Urinary bladder (tissue), 4 donors: ENCODE results near the gene TFF1. TPM values are rescaled to one million over a fixed set of nuclear protein-coding genes. Genes with fewer than 3 reads are reported as not detected.

Experiments
- DNase-seq: peaks from one replicate; pipeline ENCODE4 v3.0.0-alpha.2; 2015; ENCODE audit errors: extremely low spot score
- H3K27ac ChIP-seq: one replicate; pipeline ENCODE4 v1.5.1; 2013; ENCODE audit warnings: low read depth, mild to moderate bottlenecking, moderate library complexity
- H3K36me3 ChIP-seq: one replicate; pipeline ENCODE4 v1.6.1; 2013; ENCODE audit warnings: mild to moderate bottlenecking, moderate library complexity; ENCODE audit not compliant: insufficient read depth
- H3K4me1 ChIP-seq: one replicate; pipeline ENCODE4 v1.6.1; 2013; ENCODE audit warnings: mild to moderate bottlenecking, moderate library complexity; ENCODE audit not compliant: insufficient read depth
- H3K4me3 ChIP-seq: one replicate; pipeline ENCODE4 v1.5.1; 2013; ENCODE audit warnings: low read depth, low read length
- WGBS: extraction: QIAGEN DNeasy Blood & Tissue Kit; methylation state at CpG from one replicate; pipeline ENCODE4 v1.1.7; 2013; 5-methylcytosine and 5-hydroxymethylcytosine counted together
- polyA plus RNA-seq: library from polyadenylated mRNA; stranded (reverse); fragments of 200-250 nt; gene quantifications from one replicate; pipeline ENCODE4 v1.2.3, GENCODE V29; 2013
- total RNA-seq: library from RNA; depleted of rRNA; stranded (reverse); fragments of >200 nt; gene quantifications from one replicate; pipeline ENCODE4 v1.2.3, GENCODE V29; 2014
- donor health status: healthy with polysubstance abuse.
- donor health status: healthy.

TFF1 gene
- total and polyA plus RNA-seq, 2 donors: not detected

DNA sequence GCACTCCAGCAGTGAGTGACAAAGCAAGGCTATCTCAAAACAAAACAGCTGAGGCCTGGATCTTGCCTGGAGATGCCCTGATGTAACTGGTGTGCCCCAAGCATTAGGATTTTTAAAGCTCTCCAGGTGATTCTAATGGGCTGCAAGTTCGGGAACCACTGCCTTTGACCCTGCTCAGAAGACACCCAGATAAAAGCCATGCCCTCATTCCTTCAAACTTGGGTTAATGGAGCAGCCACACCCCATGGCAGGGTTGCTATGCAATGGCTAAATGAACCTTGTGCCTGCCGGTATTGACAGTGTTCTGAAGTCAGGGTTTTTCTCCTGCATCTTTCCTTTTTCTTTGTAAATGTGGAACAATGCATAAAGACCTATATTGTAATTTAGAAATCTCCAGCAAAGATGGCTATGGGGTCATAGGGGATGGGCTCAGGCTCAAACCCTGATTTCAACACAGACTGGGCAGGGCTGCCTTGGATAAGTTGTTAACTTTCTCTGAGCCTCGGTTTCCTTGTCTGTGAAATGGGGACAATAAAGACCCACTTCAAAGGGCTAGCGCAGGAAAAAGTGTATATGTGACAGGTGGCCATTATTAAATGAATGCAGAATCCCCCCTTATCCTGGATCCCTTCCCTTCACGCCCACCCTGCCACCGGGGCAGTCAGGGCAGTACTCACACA is 51.6 kb downstream of the TFF1 start:
- WGBS: 89% methylated on average over 6 of the region's 6 CpGs

DNA sequence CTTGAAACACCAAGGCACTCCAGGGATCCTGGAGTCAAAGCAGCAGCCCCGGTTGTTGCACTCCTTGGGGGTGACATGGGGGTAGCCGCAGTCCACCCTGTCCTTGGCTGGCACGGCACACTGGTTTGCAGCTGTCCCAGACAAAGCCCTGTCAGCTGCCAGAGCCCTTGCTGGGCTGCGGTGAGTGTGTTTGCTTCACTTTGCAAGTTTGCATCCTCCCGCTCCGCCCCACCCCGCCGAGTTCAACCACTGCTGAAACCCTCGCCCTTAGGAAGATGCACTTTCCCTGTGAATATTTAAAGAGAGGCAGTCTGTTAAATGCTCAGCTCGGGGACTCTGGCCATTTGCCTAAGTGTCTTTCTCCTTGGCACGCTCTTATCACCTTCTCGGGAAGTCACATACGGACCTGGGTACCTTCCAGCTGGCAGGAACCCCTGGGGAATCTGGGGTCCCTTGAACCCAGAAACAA is 52.8 kb downstream of the TFF1 start:
- no peaks in the 10 kb centered on the region for H3K36me3 ChIP-seq
- DNase-seq: no peak
- no peaks in the 10 kb centered on the region for H3K4me1 ChIP-seq
- H3K4me3 ChIP-seq: no peak overlapping the region
- H3K27ac ChIP-seq: no peak overlapping the region
- 27% methylated on average over 13 of the region's 13 CpGs for WGBS

More for the DNA sequence above, 51.6 kb downstream of the TFF1 start:
- no peak for DNase-seq
- Histone ChIP-seq H3K4me1 (no peaks in the 10 kb centered on the region), H3K27ac (no peak overlapping the region), H3K4me3 (no peak overlapping the region), H3K36me3 (no peaks in the 10 kb centered on the region)

DNA sequence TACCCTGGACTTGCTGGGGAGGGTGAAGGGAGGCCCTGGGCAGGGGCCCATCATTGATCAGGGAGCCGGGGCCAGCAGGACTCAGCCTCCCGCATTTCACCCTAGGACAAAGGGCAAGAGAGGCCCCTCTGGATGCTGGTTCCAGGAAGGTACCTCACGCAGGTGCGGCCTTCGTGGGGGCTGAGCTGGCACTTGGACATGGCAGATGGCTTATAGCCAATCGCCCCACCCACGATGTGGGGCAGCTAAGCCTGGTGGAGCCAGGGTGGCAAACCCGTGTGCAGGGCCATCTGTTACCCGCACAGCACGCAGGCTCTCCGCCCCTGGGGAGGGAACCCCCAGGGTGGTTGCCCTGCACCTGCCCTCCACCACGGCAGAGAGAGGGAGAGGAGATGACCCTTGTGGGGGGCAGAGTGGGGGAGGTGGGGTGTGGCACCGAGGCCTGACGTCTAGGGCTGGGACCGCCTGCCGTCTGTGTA is 53.7 kb downstream of the TFF1 start:
- Histone ChIP-seq H3K4me3 (no peak overlapping the region), H3K4me1 (no peaks in the 10 kb centered on the region), H3K36me3 (no peaks in the 10 kb centered on the region), H3K27ac (no peak overlapping the region)
- 81% methylated on average over 16 of the region's 16 CpGs for WGBS
- DNase-seq: no peak

Other genes with a start within 250 kb of the TFF1 start
- 12.7 TPM for gene ABCG1, start 147.4 kb downstream of the TFF1 start, total RNA-seq
- gene ABCG1, start 147.4 kb downstream of the TFF1 start, polyA plus RNA-seq: 16.3 TPM
- 6.8 TPM for gene TFF3, start 51.1 kb downstream of the TFF1 start, total RNA-seq
- 9.9 TPM for gene TFF3, start 51.1 kb downstream of the TFF1 start, polyA plus RNA-seq
- not detected for gene TFF2, start 15.5 kb downstream of the TFF1 start, total RNA-seq
- not detected for gene TFF2, start 15.5 kb downstream of the TFF1 start, polyA plus RNA-seq
- not detected for gene TMPRSS3, start 29.5 kb upstream of the TFF1 start, total RNA-seq
- gene TMPRSS3, start 29.5 kb upstream of the TFF1 start, polyA plus RNA-seq: not detected
- gene UBASH3A, start 37.4 kb upstream of the TFF1 start, total RNA-seq: 0.32 TPM
- gene UBASH3A, start 37.4 kb upstream of the TFF1 start, polyA plus RNA-seq: 0.27 TPM
- gene RSPH1, start 129.7 kb upstream of the TFF1 start, total RNA-seq: 0.26 TPM
- 0.84 TPM for gene RSPH1, start 129.7 kb upstream of the TFF1 start, polyA plus RNA-seq
- gene SLC37A1, start 147.3 kb upstream of the TFF1 start, total RNA-seq: 7.9 TPM
- 5.7 TPM for gene SLC37A1, start 147.3 kb upstream of the TFF1 start, polyA plus RNA-seq